MCF 10A (cell line): ENCODE measurements around the gene GPAM. TPM values are rescaled to one million over a fixed set of nuclear protein-coding genes. Genes with fewer than 3 reads are reported as not detected.

ENCODE experiments used
- BruUV-seq: library from RNA; stranded (reverse); fragments of 400-500 nt; replicated peaks from 2 replicates; lab custom pipeline; 2021; lab: Mats Ljungman, UMichigan
- CTCF ChIA-PET: fragments of 300-600 bp; sonication (Branson Sonifier 250); formaldehyde crosslinking; extraction: SDS; loops from one replicate; lab custom pipeline; 2021; ENCODE audit warnings: antibody characterized with exemption, inconsistent platforms; lab: Yijun Ruan, JAX
- POLR2A ChIA-PET: fragments of 300-600, 350-650 bp; sonication (Branson Sonifier 250); formaldehyde crosslinking; extraction: SDS; loops from one replicate; lab custom pipeline; 2020; ENCODE audit warnings: antibody characterized with exemption, inconsistent platforms; lab: Yijun Ruan, JAX
- DNase-seq: peaks from one replicate; pipeline ENCODE4 v3.0.0-alpha.2; 2018; ENCODE audit not compliant: unreplicated experiment
- H3K27ac Mint-ChIP-seq: one replicate; pipeline ENCODE4 v1.8.0; 2022; ENCODE audit warnings: mild to moderate bottlenecking, low read depth, mixed read lengths; ENCODE audit not compliant: unreplicated experiment
- H3K27me3 Mint-ChIP-seq: one replicate; pipeline ENCODE4 v1.8.0; 2022; ENCODE audit warnings: mixed read lengths; ENCODE audit not compliant: insufficient read depth, unreplicated experiment
- H3K36me3 Mint-ChIP-seq: one replicate; pipeline ENCODE4 v1.8.0; 2022; ENCODE audit warnings: mild to moderate bottlenecking, moderate library complexity, mixed read lengths; ENCODE audit not compliant: insufficient read depth, unreplicated experiment
- H3K4me1 Mint-ChIP-seq: one replicate; pipeline ENCODE4 v1.8.0; 2022; ENCODE audit warnings: mixed read lengths; ENCODE audit not compliant: insufficient read depth, unreplicated experiment
- H3K4me3 Mint-ChIP-seq: one replicate; pipeline ENCODE4 v1.8.0; 2022; ENCODE audit warnings: mild to moderate bottlenecking, moderate library complexity, mixed read lengths; ENCODE audit not compliant: unreplicated experiment
- H3K9me3 Mint-ChIP-seq: one replicate; pipeline ENCODE4 v1.8.0; 2022; ENCODE audit warnings: mixed read lengths; ENCODE audit not compliant: unreplicated experiment
- intact Hi-C: fragments of 100-400 bp; cut with micrococcal nuclease; formaldehyde crosslinking; loops from 2 replicates; pipeline ENCODE4 v1.14.1; 2022
- total RNA-seq: library from RNA; stranded (reverse); gene quantifications from 2 replicates; pipeline ENCODE4 v1.2.3, GENCODE V29; 2022
- TF ChIP-seq, protein P1 (sequence below): fragments of 200-600 bp; IDR thresholded peaks from one replicate; pipeline ENCODE4 v1.8.0; 2022; ENCODE audit warnings: antibody characterized with exemption, mild to moderate bottlenecking; ENCODE audit not compliant: unreplicated experiment

The GPAM gene
- total RNA-seq, 1 experiment from 2014 or later: 20.4 TPM

GRCh38 chr10:112191041-112191590, 7.6 kb upstream of the GPAM start:
- intact Hi-C loops: no loop called here
- ChIA-PET POLR2A (no interaction called here), CTCF (interaction anchor here (0.6 to 1.5 kb wide), 4 partner anchors 9 to 594 kb away, joined by 3 to 4 read pairs (median 3); no protein-coding TSS in a partner anchor)
- TF ChIP-seq, protein P1, sequence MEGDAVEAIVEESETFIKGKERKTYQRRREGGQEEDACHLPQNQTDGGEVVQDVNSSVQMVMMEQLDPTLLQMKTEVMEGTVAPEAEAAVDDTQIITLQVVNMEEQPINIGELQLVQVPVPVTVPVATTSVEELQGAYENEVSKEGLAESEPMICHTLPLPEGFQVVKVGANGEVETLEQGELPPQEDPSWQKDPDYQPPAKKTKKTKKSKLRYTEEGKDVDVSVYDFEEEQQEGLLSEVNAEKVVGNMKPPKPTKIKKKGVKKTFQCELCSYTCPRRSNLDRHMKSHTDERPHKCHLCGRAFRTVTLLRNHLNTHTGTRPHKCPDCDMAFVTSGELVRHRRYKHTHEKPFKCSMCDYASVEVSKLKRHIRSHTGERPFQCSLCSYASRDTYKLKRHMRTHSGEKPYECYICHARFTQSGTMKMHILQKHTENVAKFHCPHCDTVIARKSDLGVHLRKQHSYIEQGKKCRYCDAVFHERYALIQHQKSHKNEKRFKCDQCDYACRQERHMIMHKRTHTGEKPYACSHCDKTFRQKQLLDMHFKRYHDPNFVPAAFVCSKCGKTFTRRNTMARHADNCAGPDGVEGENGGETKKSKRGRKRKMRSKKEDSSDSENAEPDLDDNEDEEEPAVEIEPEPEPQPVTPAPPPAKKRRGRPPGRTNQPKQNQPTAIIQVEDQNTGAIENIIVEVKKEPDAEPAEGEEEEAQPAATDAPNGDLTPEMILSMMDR: no peak
- Mint-ChIP-seq H3K9me3 (no peaks in the 10 kb centered on the region), H3K27me3 (no peaks in the 10 kb centered on the region), H3K27ac (no peak overlapping the region), H3K4me1 (no peaks in the 10 kb centered on the region), H3K4me3 (no peak overlapping the region), H3K36me3 (peaks cover 6% of the 10 kb centered on the region)
- no TSS peak for BruUV-seq
- no peak for DNase-seq

GRCh38 chr10:112189465-112189864, 5.9 kb upstream of the GPAM start:
- ChIA-PET CTCF (interaction anchor here (1.0 to 1.4 kb wide), 4 partner anchors 118 to 283 kb away, joined by 3 to 6 read pairs (median 6); no protein-coding TSS in a partner anchor), POLR2A (interaction anchor here (0.5 kb wide), 1 partner anchor 623 kb away, joined by 3 read pairs; no protein-coding TSS in a partner anchor)
- intact Hi-C loops: no loop called here
- BruUV-seq: no TSS peak
- H3K36me3 Mint-ChIP-seq: peaks cover 6% of the 10 kb centered on the region
- TF ChIP-seq, protein P1: no peak
- DNase-seq: no peak
- no peak overlapping the region for H3K4me3 Mint-ChIP-seq
- H3K9me3 Mint-ChIP-seq: peaks cover 11% of the 10 kb centered on the region
- no peaks in the 10 kb centered on the region for H3K27me3 Mint-ChIP-seq
- no peak overlapping the region for H3K27ac Mint-ChIP-seq
- H3K4me1 Mint-ChIP-seq: peaks cover 4% of the 10 kb centered on the region

- POLR2A ChIA-PET: interaction anchor here (0.6 kb wide), 1 partner anchor 338 kb away, joined by 3 read pairs; no protein-coding TSS in a partner anchor
- CTCF ChIA-PET: interaction anchor here (1.0 to 2.5 kb wide), 3 partner anchors 23 to 120 kb away, joined by 3 to 15 read pairs (median 4); no protein-coding TSS in a partner anchor
- Mint-ChIP-seq H3K27me3 (no peaks in the 10 kb centered on the region), H3K9me3 (peaks cover 11% of the 10 kb centered on the region), H3K27ac (no peak overlapping the region), H3K36me3 (peaks cover 16% of the 10 kb centered on the region), H3K4me1 (peaks cover 11% of the 10 kb centered on the region), H3K4me3 (no peak overlapping the region)
- DNase-seq: no peak
- intact Hi-C loops: no loop called here
- no TSS peak for BruUV-seq
- TF ChIP-seq, protein P1: no peak
Measured at GRCh38 chr10:112187527-112187926, 4.0 kb upstream of the GPAM start.

DNA sequence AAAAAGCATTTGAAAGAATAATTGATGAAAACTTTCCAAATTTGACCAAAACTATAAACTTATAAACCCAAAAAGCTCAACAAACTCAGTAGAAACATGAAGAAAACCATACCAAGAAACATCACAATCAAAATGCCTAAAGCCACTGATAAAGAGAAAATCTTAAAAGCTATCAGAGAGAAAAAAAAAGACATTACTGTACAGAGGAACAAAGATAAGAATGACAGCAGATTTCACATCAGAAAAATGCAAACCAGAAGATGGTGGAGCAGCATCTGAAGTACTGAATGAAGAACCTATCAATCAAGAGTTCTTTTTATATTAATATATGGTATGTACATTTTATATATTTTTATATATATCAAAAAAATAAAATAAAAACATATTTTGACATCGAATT, 2.4 kb upstream of the GPAM start:
- TF ChIP-seq, protein P1: no peak
- no peak for DNase-seq
- H3K27me3 Mint-ChIP-seq: no peaks in the 10 kb centered on the region
- BruUV-seq: no TSS peak
- peaks cover 16% of the 10 kb centered on the region for H3K36me3 Mint-ChIP-seq
- ChIA-PET CTCF (interaction anchor here (1.0 to 2.5 kb wide), 4 partner anchors 27 to 131 kb away, joined by 5 to 15 read pairs (median 6); no protein-coding TSS in a partner anchor), POLR2A (no interaction called here)
- H3K27ac Mint-ChIP-seq: no peak overlapping the region
- H3K4me3 Mint-ChIP-seq: no peak overlapping the region
- peaks cover 13% of the 10 kb centered on the region for H3K4me1 Mint-ChIP-seq
- intact Hi-C loops: no loop called here
- H3K9me3 Mint-ChIP-seq: peaks cover 11% of the 10 kb centered on the region
